Coronary artery (tissue), 2 donors: Measurements from ENCODE around the gene NRM.
"Not testable (repeated sequence)": the region's sequence is repeated elsewhere in the genome, so short reads cannot be mapped to it uniquely, and the experiment has no call there.

Experiments
- DNase-seq: peaks from one replicate; pipeline ENCODE4 v3.0.0-alpha.2; 2017; ENCODE audit warnings: low spot score
- H3K27ac ChIP-seq, 2 donors: fragments of 200-600 bp; sonication (generic); one replicate each; pipeline ENCODE4 v1.5.1; 2016 to 2019
- H3K4me3 ChIP-seq: fragments of 200-600 bp; sonication (generic); 2 replicates; pipeline ENCODE4 v1.5.1; 2016; ENCODE audit warnings: mild to moderate bottlenecking, moderate library complexity
- CTCF ChIP-seq: fragments of 200-600 bp; sonication (generic); IDR thresholded peaks from one replicate; pipeline ENCODE4 v1.5.1; 2019; ENCODE audit warnings: antibody characterized with exemption

NRM gene

DNA sequence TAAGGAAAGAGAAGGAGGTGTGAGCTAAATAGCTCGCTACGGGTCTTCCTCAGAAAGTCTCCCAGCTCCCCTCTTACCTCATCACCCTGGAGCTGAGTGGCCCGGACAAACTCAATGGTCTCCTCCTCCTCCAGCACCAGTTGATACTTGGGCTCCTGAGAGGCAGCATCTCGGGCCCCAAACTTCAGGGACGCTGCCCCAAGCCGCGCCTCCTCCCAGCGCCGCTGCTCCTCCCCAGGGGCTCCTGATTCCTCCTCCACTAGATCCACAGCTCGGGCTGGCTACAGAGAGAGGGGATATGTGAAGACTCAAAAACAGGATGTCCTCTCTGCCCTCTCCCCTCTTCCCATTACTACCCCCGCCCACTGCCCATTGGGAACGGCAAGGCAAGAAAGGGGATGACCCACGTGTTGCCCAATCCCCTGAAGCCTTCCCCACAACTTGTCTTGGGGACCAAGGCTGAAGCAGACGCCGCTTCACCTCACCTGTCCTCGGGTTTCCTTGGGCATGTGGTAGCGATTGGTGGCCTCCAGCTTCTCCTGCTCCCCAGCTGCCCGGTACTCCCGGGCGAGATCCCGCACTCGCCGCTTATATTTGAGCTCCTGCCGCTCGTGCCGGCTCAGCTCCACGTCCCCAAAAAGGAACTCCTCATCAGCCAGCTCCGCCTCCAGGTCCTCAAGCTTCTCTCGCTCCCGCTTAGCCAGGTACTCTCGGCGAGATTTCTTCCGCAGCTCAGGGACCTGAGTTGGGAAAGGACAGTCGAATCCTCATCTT, 25.6 kb downstream of the NRM start:
- no peak for DNase-seq
- Histone ChIP-seq H3K27ac (no peak overlapping the region), H3K4me3 (no peak overlapping the region)
- TF ChIP-seq CTCF = no peak

- not testable (repeated sequence) for H3K4me3 ChIP-seq, DNase-seq, H3K27ac ChIP-seq
These were observed 32.9 kb downstream of the NRM start for GRCh38 chr6:30657922-30658321.

DNA sequence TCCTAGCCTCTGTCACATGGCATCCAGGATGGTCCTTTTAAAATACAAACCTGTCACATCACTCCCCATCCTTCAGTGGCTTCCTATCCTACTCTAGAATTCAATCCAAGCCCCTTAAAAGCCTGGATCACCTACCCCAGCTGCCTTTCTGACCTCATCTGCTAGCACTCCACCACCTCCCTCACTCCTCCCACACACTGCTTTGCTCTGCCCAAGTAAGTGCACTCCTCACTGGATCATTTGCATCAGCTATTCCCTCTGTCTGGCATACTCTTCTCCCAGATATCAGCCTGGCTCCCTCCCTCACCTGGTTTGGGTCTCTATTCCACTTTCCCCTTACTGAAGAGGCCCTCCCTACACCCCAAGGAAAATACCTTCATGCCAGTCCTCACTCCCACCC, 33.3 kb downstream of the NRM start:
- H3K4me3 ChIP-seq = no peak overlapping the region
- no peak overlapping the region for H3K27ac ChIP-seq
- DNase-seq = no peak

DNA sequence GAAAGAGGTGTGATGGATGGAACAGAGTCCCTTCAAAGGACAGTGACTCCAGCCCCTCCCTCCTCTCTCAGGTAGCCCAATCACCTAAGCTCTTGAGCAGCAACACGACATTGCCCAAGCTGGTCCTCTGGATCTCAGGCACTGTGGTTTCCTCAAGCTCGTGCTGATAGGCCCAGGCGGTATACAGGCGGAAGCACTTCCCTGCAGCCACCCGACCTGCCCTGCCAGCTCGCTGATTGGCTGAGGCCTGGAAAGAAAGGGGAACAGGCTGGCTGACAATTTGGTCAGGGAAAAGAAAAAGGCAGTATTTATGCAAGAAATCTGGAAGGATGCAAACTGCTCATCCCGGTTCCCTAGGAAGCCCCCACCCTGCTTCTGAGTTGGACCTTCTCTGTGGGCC, 34.3 kb downstream of the NRM start:
- no peak for DNase-seq
- TF ChIP-seq CTCF = no peak
- H3K4me3 ChIP-seq = no peak overlapping the region
- no peak overlapping the region for H3K27ac ChIP-seq

More for the DNA sequence above, 33.3 kb downstream of the NRM start:
- TF ChIP-seq CTCF = no peak

DNA sequence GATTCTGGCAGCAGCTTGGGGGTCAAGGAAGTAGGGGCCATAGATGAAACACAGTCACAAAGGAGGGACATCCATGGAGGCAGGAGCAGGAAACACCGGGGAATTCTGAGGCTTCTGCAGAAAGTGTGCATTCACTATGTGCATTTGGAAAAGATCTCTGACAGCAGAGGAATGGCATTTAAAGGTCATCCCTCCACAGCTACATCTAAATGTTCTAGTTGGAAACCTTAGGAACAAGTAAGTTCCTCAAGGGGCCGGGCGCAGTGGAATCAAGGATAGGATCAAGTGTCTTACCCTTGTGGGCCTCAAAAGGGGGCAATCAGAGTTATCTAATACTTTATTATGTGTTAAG, 35.1 kb downstream of the NRM start:
- H3K27ac ChIP-seq = no peak overlapping the region
- DNase-seq = no peak
- TF ChIP-seq CTCF = no peak
- no peak overlapping the region for H3K4me3 ChIP-seq

DNA sequence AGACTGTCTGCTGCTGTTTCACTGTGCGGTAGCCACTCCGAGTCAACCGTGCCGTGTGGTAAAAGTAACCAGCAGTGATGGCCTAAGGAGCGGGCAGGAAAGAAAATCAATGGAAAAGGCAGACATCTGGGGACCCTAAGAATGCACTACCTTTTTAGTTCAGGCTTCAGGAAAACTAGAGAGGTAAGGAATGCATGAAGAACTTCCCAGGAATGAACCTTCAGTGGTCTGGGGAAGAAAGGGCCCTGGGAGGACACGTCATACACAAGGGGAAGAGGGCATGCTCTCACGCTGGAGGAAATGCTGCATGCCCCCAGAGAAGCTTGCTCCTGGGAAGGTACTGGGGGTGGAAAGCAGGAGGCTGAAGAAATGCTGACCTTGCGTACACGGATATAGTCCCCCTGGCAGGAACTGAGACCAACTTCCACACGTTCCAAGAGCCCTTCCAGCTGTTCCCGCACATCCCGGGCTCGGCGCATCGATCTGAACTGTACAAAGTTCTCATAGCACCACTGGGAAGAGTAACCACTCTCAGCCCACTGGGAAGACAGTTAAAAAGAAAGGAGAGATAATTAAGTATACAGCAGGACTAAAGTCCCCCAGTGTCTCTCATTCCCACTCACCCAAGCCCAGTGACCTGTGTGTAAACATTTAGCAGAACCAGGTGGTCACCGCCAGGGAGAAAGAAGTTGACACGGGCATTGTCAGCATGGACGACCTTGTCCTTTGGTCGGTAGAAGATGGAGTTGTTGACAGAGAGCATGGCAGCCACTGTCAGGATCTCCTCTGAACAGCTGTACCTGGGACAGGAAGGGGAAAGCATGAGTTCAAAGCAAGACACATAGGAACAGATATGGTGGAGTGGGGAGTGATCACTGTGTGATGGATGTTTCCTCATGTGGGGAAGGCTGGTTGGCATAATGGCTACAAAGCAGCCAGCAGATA, 35.7 kb downstream of the NRM start:
- no peak for DNase-seq
- no peak overlapping the region for H3K27ac ChIP-seq
- TF ChIP-seq CTCF = no peak
- no peak overlapping the region for H3K4me3 ChIP-seq

DNA sequence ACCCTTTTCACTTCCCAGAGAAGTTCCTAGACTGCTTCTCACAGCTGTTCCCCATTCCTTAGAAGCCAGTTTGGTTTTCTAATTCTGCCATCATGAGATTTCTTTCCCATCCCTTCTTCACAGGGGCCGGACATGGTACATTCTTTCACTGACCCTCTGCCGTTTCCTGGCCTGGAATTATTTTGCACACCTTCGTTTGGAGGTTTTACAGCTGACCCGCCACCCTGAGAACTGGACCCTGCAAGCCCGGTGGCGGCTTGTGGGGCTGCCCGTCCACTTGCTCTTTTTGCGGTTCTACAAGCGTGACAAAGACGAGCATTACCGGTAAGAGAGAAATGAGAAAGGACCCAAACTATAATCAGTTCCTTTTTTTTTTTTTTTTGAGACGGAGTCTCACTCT, 39.6 kb downstream of the NRM start:
- no peak for TF ChIP-seq CTCF
- Histone ChIP-seq H3K4me3 (no peak overlapping the region), H3K27ac (no peak overlapping the region)
- DNase-seq = no peak
